Measurements from ENCODE around the gene SLC9A1.
"Not testable (repeated sequence)": the region's sequence is repeated elsewhere in the genome, so short reads cannot be mapped to it uniquely, and the experiment has no call there.

Gene SLC9A1

GRCh38 chr1:27154991-27155781 lies at the start of gene SLC9A1:
SLC9A1 (minus strand) TSS chr1:27155125; CDS start chr1:27154334, 791 bp downstream.
- DNase-seq: peak; percentile 76

- no peak for DNase-seq
These were observed 49.0 kb upstream of the SLC9A1 start for GRCh38 chr1:27203946-27204345.

- DNase-seq: no peak
These were observed 46.4 kb upstream of the SLC9A1 start for GRCh38 chr1:27201295-27201694.

DNA sequence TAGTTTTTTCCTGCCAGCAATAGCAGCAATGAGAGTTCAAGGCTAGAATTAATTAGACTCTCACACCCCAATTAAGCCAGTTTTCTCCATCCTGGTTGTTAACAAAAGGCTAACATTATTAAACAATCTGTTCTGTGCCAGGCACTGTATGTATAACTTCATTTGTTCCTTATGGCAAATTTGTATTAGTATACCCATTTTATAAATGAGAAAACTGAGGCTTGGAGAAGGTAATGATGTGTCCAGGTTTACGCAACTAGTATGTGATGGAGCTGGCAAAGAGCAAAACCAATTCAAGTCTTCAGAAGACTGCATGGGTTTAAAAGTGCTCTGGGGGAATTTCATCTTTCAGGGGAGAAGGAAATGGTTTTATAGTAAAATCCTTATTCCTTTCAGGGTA lies 38.3 kb upstream of the SLC9A1 start:
- DNase-seq: no peak

DNA sequence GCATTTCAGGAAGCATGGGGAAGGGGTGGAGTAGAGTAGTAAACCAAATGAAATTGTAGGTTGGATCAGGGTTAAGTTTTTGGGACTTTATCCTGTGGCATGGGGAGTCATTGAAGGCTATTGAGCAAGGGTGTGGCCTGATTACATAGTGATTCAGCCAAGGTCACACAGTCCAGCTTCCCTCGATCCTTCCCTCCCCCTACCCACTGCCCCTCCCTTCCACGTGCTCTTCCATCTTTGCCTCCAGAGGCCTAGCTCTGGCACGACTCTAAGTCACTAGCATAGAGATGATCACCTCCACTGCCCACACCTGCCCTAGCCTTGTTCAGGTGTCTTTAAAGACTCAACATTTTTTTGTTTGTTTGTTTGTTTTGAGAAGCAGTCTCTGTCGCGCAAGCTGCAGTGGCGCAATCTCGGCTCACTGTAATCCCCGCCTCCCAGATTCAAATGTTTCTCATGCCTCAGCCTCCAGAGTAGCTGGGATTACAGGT lies 37.2 kb upstream of the SLC9A1 start:
- no peak for DNase-seq

DNA sequence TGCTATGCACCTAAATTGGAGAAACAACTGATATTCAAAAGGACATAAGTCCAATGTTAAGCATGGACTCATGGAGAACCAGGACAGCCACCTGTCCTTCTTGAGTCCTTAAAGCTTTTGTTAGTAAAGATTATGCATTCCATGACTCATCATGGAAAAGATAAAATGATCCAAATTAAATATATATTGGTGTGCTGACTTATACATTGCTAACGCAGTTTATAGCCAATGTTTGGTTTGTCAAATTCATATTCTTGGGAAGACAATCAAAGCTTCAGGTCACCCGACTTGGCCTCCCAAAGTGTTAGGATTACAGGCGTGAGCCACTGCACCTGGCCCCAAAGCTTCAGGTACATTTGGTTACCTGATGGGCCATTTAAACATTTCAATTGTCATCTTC lies 29.7 kb upstream of the SLC9A1 start:
- DNase-seq: not testable (repeated sequence)

GRCh38 chr1:27179979-27180378 lies 25.1 kb upstream of the SLC9A1 start:
- no peak for DNase-seq

GRCh38 chr1:27179379-27179778 lies 24.5 kb upstream of the SLC9A1 start:
- DNase-seq: no peak

GRCh38 chr1:27176954-27177353 lies 22.0 kb upstream of the SLC9A1 start:
- DNase-seq: no peak

DNA sequence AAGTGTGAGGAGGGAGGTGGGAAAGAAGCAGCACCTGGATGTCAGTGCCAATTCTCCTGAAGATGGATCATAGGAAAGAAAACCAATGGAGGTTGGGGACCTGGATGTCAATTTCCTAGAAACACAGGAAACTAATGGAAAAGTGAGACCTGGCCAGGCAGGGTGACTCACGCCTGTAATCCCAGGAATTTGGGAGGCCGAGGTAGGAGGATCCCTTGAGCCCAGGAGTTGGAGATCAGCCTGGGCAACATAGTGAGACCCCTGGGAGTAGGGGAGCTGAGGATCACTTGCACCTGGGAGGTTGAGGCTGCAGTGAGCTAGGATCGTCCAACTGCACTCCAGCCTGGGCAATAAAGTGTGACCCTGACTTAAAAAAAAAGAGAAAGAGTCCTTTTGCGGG lies 21.4 kb upstream of the SLC9A1 start:
- no peak for DNase-seq

- DNase-seq: not testable (repeated sequence)
These were observed 18.1 kb upstream of the SLC9A1 start for GRCh38 chr1:27172992-27173391.

DNA sequence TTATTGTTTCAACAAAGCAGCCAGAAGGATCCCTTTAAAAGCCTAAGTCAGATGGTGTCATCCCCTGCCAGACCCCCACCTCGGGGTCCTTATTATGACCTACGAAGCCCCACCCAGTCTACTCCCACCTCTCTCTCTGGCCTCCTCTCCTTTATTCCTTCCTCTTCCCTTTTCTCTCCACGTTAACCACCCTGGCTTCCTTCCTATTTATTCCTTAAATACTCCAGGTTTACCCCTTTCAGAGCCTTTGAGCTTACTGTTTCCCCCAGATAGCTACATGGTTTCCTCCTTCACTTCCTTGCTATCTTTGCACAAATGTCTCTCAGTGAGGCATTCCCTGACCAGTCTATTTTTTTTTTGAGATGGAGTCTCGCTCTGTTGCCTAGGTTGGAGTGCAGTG lies 12.0 kb upstream of the SLC9A1 start:
- no peak for DNase-seq

- DNase-seq: no peak
These were observed 11.5 kb upstream of the SLC9A1 start for GRCh38 chr1:27166351-27166802.

GRCh38 chr1:27163093-27163492 lies 8.2 kb upstream of the SLC9A1 start:
- no peak for DNase-seq

DNA sequence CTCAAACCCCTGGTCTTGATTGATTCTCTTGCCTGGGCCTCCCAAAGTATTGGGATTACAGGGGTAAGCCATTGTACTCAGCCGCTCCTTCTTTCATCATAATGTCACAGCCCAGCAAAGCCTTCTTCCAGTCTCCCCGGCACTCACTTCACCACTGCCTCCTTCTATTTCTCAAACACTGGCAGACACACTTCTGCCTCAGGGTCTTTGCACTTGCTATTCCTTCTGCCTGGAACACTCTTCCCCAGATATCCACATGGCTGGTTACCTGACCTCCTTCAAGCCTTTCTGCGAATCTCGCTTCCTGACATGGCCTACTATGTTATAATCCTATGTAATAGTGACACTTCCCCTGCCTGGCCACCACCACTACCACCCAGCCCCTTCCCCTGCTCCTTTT lies 7.2 kb upstream of the SLC9A1 start:
- DNase-seq: no peak

GRCh38 chr1:27161594-27161993 lies 6.7 kb upstream of the SLC9A1 start:
- no peak for DNase-seq

GRCh38 chr1:27157194-27157593 lies 2.3 kb upstream of the SLC9A1 start:
- DNase-seq: no peak

GRCh38 chr1:27154469-27154990 lies 395 bp downstream of the SLC9A1 start:
- no peak for DNase-seq

DNA sequence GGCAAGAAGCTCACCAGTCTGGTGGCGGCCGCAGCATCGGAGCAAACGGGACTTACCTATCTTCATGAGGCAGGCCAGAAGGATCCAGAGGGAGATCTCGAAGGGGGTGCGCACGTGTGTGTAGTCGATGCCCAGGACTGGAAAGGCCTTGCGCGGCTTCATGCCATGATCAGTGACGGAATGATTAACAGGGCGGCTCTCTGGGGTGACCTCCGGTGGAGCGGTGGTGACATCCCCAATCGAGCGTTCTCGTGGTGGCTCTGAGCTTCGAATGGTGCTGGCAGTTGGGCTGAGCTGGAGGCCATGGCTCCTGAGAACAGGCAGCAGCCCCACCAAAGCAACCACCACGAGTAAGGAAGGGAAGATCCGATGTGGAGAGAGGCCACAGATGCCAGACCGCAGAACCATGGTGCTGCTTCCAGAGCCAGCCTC lies 982 bp downstream of the SLC9A1 start:
- no peak for DNase-seq

- no peak for DNase-seq
These were observed 1.4 kb downstream of the SLC9A1 start for GRCh38 chr1:27153549-27153886.

DNA sequence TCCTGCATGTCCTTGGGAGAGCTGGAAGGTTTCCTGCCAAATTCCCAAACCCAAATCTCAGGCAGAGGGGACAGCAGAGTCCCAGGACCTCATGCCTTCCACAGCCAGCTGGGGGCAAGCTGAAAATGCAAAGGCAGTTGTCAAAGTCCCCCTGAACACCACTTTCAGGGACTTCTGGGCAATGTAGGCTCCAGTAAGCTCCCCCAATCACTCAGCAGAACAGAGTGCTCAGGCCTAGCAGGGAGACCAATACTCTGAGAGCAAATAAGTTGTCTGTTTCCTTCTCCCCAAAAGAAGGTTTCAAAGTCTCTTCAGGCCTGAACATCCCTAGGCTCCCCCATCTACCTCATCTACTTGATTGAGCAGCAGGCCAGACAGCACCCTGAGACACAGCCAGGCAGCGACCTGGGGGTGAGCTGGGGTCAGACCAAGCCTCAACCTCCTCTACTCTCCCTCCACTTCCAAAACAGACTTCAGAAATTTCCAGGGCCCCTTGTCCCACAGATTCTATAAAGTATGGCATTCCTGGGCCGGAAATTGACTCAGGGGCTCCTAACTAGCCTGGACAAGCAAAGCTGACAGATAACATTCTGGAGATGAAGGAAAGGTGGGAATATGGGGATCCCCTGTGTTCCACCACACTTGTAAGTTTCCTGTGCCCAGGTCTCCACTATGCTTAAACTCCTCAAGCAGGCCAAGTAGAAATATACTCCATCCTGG lies 1.9 kb downstream of the SLC9A1 start:
- no peak for DNase-seq

GRCh38 chr1:27152004-27152828 lies 2.7 kb downstream of the SLC9A1 start:
- no peak for DNase-seq

GRCh38 chr1:27150641-27151040 lies 4.3 kb downstream of the SLC9A1 start:
- no peak for DNase-seq

Measured in NCI-H510A (cell line).